HepG2 (cell line): ENCODE measurements around the gene UBALD1. TPM values are rescaled to one million over a fixed set of nuclear protein-coding genes. Genes with fewer than 3 reads are reported as not detected.
A peak's percentile ranks its signal among the peaks of the same experiment; 100 is the strongest.

ENCODE experiments used
- ATAC-seq: fragments of 200-7000 bp; cut with Tn5 transposase; 3 replicates; pipeline ENCODE4 v1.9.1; 2020; ENCODE audit warnings: mild to moderate bottlenecking, moderate library complexity
- BruUV-seq: library from RNA; stranded (reverse); fragments of 400-500 nt; replicated peaks from 2 replicates; lab custom pipeline; 2021; lab: Mats Ljungman, UMichigan
- CTCF ChIA-PET: fragments of 300-600 bp; formaldehyde crosslinking; extraction: SDS; loops from one replicate; lab custom pipeline; 2021; ENCODE audit warnings: low total read pairs, inconsistent platforms, low intra/inter-chr PET ratio; lab: Yijun Ruan, JAX
- POLR2A ChIA-PET: fragments of 350-600 bp; sonication (Branson Sonifier 250); formaldehyde crosslinking; loops from one replicate; lab custom pipeline; 2020; ENCODE audit warnings: antibody characterized with exemption, inconsistent platforms; lab: Yijun Ruan, JAX
- DNase-seq: peaks from one replicate; pipeline ENCODE4 v3.0.0-alpha.2; 2015; ENCODE audit warnings: low spot score
- FAIRE-seq: peaks from 3 replicates; lab custom pipeline; 2011; peaks lifted over from hg19 to GRCh38; lab: Jason Lieb, UNC
- H2AFZ ChIP-seq: one replicate; pipeline ENCODE4 v1.6.1; 2011; ENCODE audit warnings: low read length, inconsistent platforms
- H3K27ac ChIP-seq: fragments of 300-600 bp; 3 replicates; pipeline ENCODE4 v1.8.0; 2011; ENCODE audit warnings: mixed run types, mild to moderate bottlenecking, mixed read lengths, low read length, inconsistent platforms; ENCODE audit not compliant: insufficient read depth; ENCODE audit errors: extremely low read length
- H3K27me3 ChIP-seq, 2 experiments: fragments of 200-600 bp in 1 of 2; 2 replicates in 1 of 2; 3 replicates in 1 of 2; pipeline versions ENCODE4 v1.6.0 to v1.8.0; 2011; ENCODE audit warnings: low read length in 2 of 2, mild to moderate bottlenecking in 2 of 2, moderate library complexity in 2 of 2, inconsistent platforms in 1 of 2; ENCODE audit not compliant: insufficient read depth in 2 of 2, control insufficient read depth in 1 of 2
- H3K36me3 ChIP-seq, 2 experiments: fragments of 200-600 bp in 1 of 2; replicated peaks in 1 of 2; 2 replicates in 1 of 2; 3 replicates in 1 of 2; pipeline versions ENCODE4 v1.5.1 to v1.8.0; 2011; ENCODE audit warnings: low read length in 2 of 2, inconsistent platforms in 1 of 2; ENCODE audit not compliant: insufficient read depth in 2 of 2, control insufficient read depth in 1 of 2
- H3K4me1 ChIP-seq: 2 replicates; pipeline ENCODE4 v1.5.1; 2012; ENCODE audit warnings: low read length, inconsistent platforms; ENCODE audit not compliant: insufficient read depth
- H3K4me2 ChIP-seq: 2 replicates; pipeline ENCODE4 v1.6.0; 2011; ENCODE audit warnings: low read depth, low read length, inconsistent platforms
- H3K4me3 ChIP-seq, 3 experiments: fragments of 200-600 bp in 1 of 3; sonication (generic), shearing (Covaris generic) in 1 of 3; replicated peaks in 1 of 3; 2 replicates each; pipeline ENCODE4 v1.5.1; 2011 to 2016; ENCODE audit warnings: low read length in 3 of 3, inconsistent platforms in 2 of 3, low read depth in 2 of 3, mild to moderate bottlenecking in 2 of 3, control low read depth in 1 of 3, mixed read lengths in 1 of 3; ENCODE audit not compliant: insufficient read depth in 1 of 3
- H3K79me2 ChIP-seq: one replicate; pipeline ENCODE4 v1.6.1; 2011; ENCODE audit warnings: low read length, inconsistent platforms; ENCODE audit not compliant: insufficient read depth
- H3K9ac ChIP-seq: 2 replicates; pipeline ENCODE4 v1.6.0; 2011; ENCODE audit warnings: mild to moderate bottlenecking, low read depth, low read length, inconsistent platforms; ENCODE audit not compliant: insufficient read depth
- H3K9me3 ChIP-seq: 2 replicates; pipeline ENCODE4 v1.5.1; 2012; ENCODE audit warnings: mild to moderate bottlenecking, low read length
- H4K20me1 ChIP-seq: 2 replicates; pipeline ENCODE4 v1.6.0; 2011; ENCODE audit warnings: inconsistent platforms, mild to moderate bottlenecking, low read length, moderate library complexity; ENCODE audit not compliant: insufficient read depth
- HES4 ChIP-seq: sonication (generic); formaldehyde crosslinking; IDR thresholded peaks from 2 replicates; pipeline ENCODE4 v1.9.0; 2021; ENCODE audit warnings: mild to moderate bottlenecking, missing genetic modification reagents, borderline replicate concordance
- HNF4G ChIP-seq, 2 experiments: sonication (generic) in 1 of 2; formaldehyde crosslinking in 1 of 2; IDR thresholded peaks; 2 replicates each; pipeline versions ENCODE4 v1.4.0 to v1.6.1; 2011 to 2020; ENCODE audit warnings: borderline replicate concordance in 2 of 2, low read depth in 2 of 2, mild to moderate bottlenecking in 2 of 2, low read length in 1 of 2, missing genetic modification reagents in 1 of 2, moderate library complexity in 1 of 2
- HOXD1 ChIP-seq: sonication (generic); formaldehyde crosslinking; IDR thresholded peaks from 2 replicates; pipeline ENCODE4 v1.5.0; 2020; ENCODE audit warnings: missing genetic modification reagents
- NKX3-1 ChIP-seq: sonication (generic); formaldehyde crosslinking; IDR thresholded peaks from 2 replicates; pipeline ENCODE4 v1.5.0; 2020; ENCODE audit warnings: missing genetic modification reagents
- ZNF160 ChIP-seq: sonication (generic); formaldehyde crosslinking; IDR thresholded peaks from 2 replicates; pipeline ENCODE4 v1.8.0; 2022; ENCODE audit warnings: mild to moderate bottlenecking, inconsistent platforms, missing genetic modification reagents
- ZNF207 ChIP-seq: fragments of 450-650 bp; IDR thresholded peaks from 2 replicates; pipeline ENCODE4 v1.6.1; 2016; ENCODE audit warnings: antibody characterized with exemption, borderline replicate concordance
- ZNF317 ChIP-seq: sonication (generic); formaldehyde crosslinking; IDR thresholded peaks from 2 replicates; pipeline ENCODE4 v1.5.0; 2020; ENCODE audit warnings: mild to moderate bottlenecking, missing genetic modification reagents
- ZNF687 ChIP-seq: sonication (generic); formaldehyde crosslinking; IDR thresholded peaks from 2 replicates; pipeline ENCODE4 v1.5.1; 2020; ENCODE audit warnings: mild to moderate bottlenecking, missing genetic modification reagents, moderate library complexity
- ZSCAN20 ChIP-seq: sonication (generic); formaldehyde crosslinking; IDR thresholded peaks from 2 replicates; pipeline ENCODE4 v1.4.0; 2020; ENCODE audit warnings: missing genetic modification reagents, mild to moderate bottlenecking, borderline replicate concordance
- WGBS: methylation state at CpG from one replicate; pipeline ENCODE4 v1.1.6; 2017; ENCODE audit warnings: low lambda C conversion rate; 5-methylcytosine and 5-hydroxymethylcytosine counted together
- in situ Hi-C: cut with HindIII; loops from 2 replicates; pipeline ENCODE4 v1.10.0; 2017; ENCODE audit warnings: low pct_unique_long_range_greater_than_20kb; ENCODE audit not compliant: extremely low pct_ligation_motif_present
- intact Hi-C: fragments of 100-400 bp; cut with micrococcal nuclease; formaldehyde crosslinking; loops from one replicate; pipeline ENCODE4 v1.10.0; 2022; ENCODE audit not compliant: unreplicated experiment
- polyA plus RNA-seq, 8 experiments: library from polyadenylated mRNA; depleted of rRNA in 3 of 8; stranded (reverse) in 7 of 8; unstranded in 1 of 8; fragments of >200 nt; fragmentation: Illumina TruSeq in 4 of 8; extraction: Trizol in 4 of 8; gene quantifications; 2 replicates each; pipeline versions ENCODE4 v1.2.1 to v1.2.3, GENCODE V29; 2011 to 2016; ENCODE audit warnings: low read depth in 4 of 8, missing spikeins in 1 of 8, mixed read lengths in 1 of 8; ENCODE audit not compliant: insufficient read depth in 1 of 8
- total RNA-seq, 5 experiments: library from RNA; depleted of rRNA; stranded (reverse); fragments of >200 nt; fragmentation: Illumina TruSeq; extraction: Trizol; gene quantifications; 2 replicates each; pipeline ENCODE4 v1.2.3, GENCODE V29; 2016; ENCODE audit warnings: low read depth in 1 of 5
- TF ChIP-seq, protein P1 (sequence below): sonication (generic); formaldehyde crosslinking; IDR thresholded peaks from 2 replicates; pipeline ENCODE4 v1.4.0; 2020; ENCODE audit warnings: mild to moderate bottlenecking, low read depth, missing genetic modification reagents
- TF ChIP-seq, protein P2 (sequence below): sonication (generic); formaldehyde crosslinking; IDR thresholded peaks from 2 replicates; pipeline ENCODE4 v1.4.0; 2020; ENCODE audit warnings: mild to moderate bottlenecking, missing genetic modification reagents
- TF ChIP-seq, protein P3 (sequence below): sonication (generic); formaldehyde crosslinking; conservative IDR thresholded peaks from 2 replicates; pipeline ENCODE4 v1.5.0; 2020; ENCODE audit warnings: missing genetic modification reagents

UBALD1 gene
- total and polyA plus RNA-seq, 2 of the 13 experiments (the other 11 are each of a cell fraction or from before 2014, with no cell fraction given) = 6.8 to 12.3 TPM

DNA sequence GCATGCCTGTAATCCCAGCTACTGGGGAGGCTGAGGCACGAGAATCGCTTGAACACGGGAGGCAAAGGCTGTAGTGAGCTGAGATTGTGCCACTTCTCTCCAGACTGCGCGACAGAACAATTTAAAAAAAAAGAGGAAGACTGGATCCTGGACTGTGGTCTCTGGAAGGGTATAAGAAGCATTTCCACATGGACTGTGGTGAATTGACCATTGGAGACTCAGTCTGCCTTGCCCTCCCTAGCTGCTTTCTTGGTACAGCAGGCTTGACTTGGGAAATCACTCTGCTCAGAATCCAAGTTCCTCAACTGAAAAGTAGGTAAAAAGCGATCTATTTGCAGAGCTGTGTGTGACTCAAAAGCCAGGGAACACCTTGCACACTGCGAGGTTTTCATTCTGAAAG lies 8.9 kb upstream of the UBALD1 start:
- no peak for ATAC-seq
- Histone ChIP-seq H3K79me2 (peaks cover 25% of the 10 kb centered on the region), H3K9ac (peak overlapping the region; percentile 85; the same call in 1 of the 2 replicates), H3K9me3 (no peaks in the 10 kb centered on the region), H3K4me1 (peaks cover 66% of the 10 kb centered on the region), H3K4me3 (peak overlapping the region in 1 of 3 experiments; percentile 91; a peak in 2 of 6 replicates), H4K20me1 (peaks cover 12% of the 10 kb centered on the region), H3K4me2 (peak overlapping the region; percentile 67), H3K36me3 (no peaks in the 10 kb centered on the region), H3K27ac (no peak overlapping the region), H3K27me3 (no peaks in the 10 kb centered on the region; a peak in 1 of 5 replicates), H2AFZ (no peak overlapping the region)
- ChIA-PET POLR2A (interaction anchor here (0.6 to 3.4 kb wide), 5 partner anchors 7 to 85 kb away, joined by 3 to 26 read pairs (median 7); partner anchors contain the start of genes CDIP1 and UBALD1), CTCF (no interaction called here)
- 78% methylated on average over 7 of the region's 7 CpGs for WGBS
- intact Hi-C loops (no loop called here), in situ Hi-C loops (no loop called here)
- no peak for FAIRE-seq
- DNase-seq = no peak
- BruUV-seq = no TSS peak
- TF ChIP-seq, protein P1, sequence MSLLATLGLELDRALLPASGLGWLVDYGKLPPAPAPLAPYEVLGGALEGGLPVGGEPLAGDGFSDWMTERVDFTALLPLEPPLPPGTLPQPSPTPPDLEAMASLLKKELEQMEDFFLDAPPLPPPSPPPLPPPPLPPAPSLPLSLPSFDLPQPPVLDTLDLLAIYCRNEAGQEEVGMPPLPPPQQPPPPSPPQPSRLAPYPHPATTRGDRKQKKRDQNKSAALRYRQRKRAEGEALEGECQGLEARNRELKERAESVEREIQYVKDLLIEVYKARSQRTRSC (CRISPR knock-in tag) = no peak
- TF ChIP-seq ZNF207 (no peak), HNF4G (IDR thresholded peaks at IDR 0.05; ENCODE audit: borderline replicate concordance, low read depth, low read length) (no peak), HNF4G (CRISPR knock-in tag; IDR thresholded peaks at IDR 0.05; ENCODE audit: borderline replicate concordance, low read depth) (no peak), HOXD1 (peak; percentile 13; the same call in 1 of the 2 replicates), ZSCAN20 (CRISPR knock-in tag) (no peak), ZNF160 (CRISPR knock-in tag) (0 out of 2 replicates have a peak, but pooled peaks have one; percentile 42), HES4 (CRISPR knock-in tag) (no peak), ZNF687 (CRISPR knock-in tag) (no peak), ZNF317 (no peak), NKX3-1 (CRISPR knock-in tag) (no peak)
- TF ChIP-seq, protein P2, sequence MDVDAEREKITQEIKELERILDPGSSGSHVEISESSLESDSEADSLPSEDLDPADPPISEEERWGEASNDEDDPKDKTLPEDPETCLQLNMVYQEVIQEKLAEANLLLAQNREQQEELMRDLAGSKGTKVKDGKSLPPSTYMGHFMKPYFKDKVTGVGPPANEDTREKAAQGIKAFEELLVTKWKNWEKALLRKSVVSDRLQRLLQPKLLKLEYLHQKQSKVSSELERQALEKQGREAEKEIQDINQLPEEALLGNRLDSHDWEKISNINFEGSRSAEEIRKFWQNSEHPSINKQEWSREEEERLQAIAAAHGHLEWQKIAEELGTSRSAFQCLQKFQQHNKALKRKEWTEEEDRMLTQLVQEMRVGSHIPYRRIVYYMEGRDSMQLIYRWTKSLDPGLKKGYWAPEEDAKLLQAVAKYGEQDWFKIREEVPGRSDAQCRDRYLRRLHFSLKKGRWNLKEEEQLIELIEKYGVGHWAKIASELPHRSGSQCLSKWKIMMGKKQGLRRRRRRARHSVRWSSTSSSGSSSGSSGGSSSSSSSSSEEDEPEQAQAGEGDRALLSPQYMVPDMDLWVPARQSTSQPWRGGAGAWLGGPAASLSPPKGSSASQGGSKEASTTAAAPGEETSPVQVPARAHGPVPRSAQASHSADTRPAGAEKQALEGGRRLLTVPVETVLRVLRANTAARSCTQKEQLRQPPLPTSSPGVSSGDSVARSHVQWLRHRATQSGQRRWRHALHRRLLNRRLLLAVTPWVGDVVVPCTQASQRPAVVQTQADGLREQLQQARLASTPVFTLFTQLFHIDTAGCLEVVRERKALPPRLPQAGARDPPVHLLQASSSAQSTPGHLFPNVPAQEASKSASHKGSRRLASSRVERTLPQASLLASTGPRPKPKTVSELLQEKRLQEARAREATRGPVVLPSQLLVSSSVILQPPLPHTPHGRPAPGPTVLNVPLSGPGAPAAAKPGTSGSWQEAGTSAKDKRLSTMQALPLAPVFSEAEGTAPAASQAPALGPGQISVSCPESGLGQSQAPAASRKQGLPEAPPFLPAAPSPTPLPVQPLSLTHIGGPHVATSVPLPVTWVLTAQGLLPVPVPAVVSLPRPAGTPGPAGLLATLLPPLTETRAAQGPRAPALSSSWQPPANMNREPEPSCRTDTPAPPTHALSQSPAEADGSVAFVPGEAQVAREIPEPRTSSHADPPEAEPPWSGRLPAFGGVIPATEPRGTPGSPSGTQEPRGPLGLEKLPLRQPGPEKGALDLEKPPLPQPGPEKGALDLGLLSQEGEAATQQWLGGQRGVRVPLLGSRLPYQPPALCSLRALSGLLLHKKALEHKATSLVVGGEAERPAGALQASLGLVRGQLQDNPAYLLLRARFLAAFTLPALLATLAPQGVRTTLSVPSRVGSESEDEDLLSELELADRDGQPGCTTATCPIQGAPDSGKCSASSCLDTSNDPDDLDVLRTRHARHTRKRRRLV (CRISPR knock-in tag) = no peak
- TF ChIP-seq, protein P3, sequence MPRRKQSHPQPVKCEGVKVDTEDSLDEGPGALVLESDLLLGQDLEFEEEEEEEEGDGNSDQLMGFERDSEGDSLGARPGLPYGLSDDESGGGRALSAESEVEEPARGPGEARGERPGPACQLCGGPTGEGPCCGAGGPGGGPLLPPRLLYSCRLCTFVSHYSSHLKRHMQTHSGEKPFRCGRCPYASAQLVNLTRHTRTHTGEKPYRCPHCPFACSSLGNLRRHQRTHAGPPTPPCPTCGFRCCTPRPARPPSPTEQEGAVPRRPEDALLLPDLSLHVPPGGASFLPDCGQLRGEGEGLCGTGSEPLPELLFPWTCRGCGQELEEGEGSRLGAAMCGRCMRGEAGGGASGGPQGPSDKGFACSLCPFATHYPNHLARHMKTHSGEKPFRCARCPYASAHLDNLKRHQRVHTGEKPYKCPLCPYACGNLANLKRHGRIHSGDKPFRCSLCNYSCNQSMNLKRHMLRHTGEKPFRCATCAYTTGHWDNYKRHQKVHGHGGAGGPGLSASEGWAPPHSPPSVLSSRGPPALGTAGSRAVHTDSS (CRISPR knock-in tag) = no peak
